RWPE2 (cell line): ENCODE measurements around the gene ANKRD13A.
"Not testable (repeated sequence)": the region's sequence is repeated elsewhere in the genome, so short reads cannot be mapped to it uniquely, and the experiment has no call there.

ENCODE experiments used
- ATAC-seq: fragments of 200-7000 bp; cut with Tn5 transposase; 3 replicates; pipeline ENCODE4 v1.9.1; 2021; ENCODE audit warnings: low read depth
- DNase-seq: peaks from one replicate; pipeline ENCODE4 v3.0.0-alpha.2; 2020; ENCODE audit warnings: low spot score
- H3K27ac ChIP-seq: fragments of 450-650 bp; 2 replicates; pipeline ENCODE4 v1.5.1; 2017; ENCODE audit warnings: mild to moderate bottlenecking; ENCODE audit not compliant: poor library complexity, severe bottlenecking
- H3K27me3 ChIP-seq: fragments of 250-450 bp; sonication (Bioruptor Pico); 2 replicates; pipeline ENCODE4 v1.5.1; 2021; ENCODE audit warnings: mild to moderate bottlenecking, moderate library complexity; ENCODE audit not compliant: insufficient read depth, poor library complexity, severe bottlenecking
- H3K36me3 ChIP-seq: fragments of 250-450 bp; sonication (Bioruptor Pico); 2 replicates; pipeline ENCODE4 v1.5.1; 2020; ENCODE audit warnings: low read depth, mild to moderate bottlenecking, moderate library complexity
- H3K4me1 ChIP-seq: fragments of 250-450 bp; sonication (Bioruptor Pico); 2 replicates; pipeline ENCODE4 v1.5.1; 2021; ENCODE audit warnings: mild to moderate bottlenecking, moderate library complexity; ENCODE audit not compliant: insufficient read depth, poor library complexity, severe bottlenecking
- H3K4me3 ChIP-seq: fragments of 250-450 bp; sonication (Bioruptor Pico); 2 replicates; pipeline ENCODE4 v1.5.1; 2021; ENCODE audit warnings: mild to moderate bottlenecking, moderate library complexity; ENCODE audit not compliant: severe bottlenecking
- H3K9me3 ChIP-seq: fragments of 250-450 bp; sonication (Bioruptor Pico); 2 replicates; pipeline ENCODE4 v1.5.1; 2021; ENCODE audit warnings: mild to moderate bottlenecking, moderate library complexity; ENCODE audit not compliant: severe bottlenecking
- TF ChIP-seq, protein P1 (sequence below): fragments of 450-650 bp; IDR thresholded peaks from one replicate; pipeline ENCODE4 v1.5.1; 2017; ENCODE audit warnings: mild to moderate bottlenecking, moderate library complexity; ENCODE audit not compliant: poor library complexity, severe bottlenecking

The ANKRD13A gene

GRCh38 chr12:110048242-110049027, 49.2 kb downstream of the ANKRD13A start, which contains the start of gene C12orf76:
Gene C12orf76, minus strand, starts transcription at chr12:110048522. Its CDS starts 27 bp downstream, at chr12:110048495.
- DNase-seq = peak; percentile 91
- Histone ChIP-seq H3K27me3 (no peaks in the 10 kb centered on the region), H3K36me3 (no peaks in the 10 kb centered on the region), H3K4me1 (peaks cover 6% of the 10 kb centered on the region), H3K27ac (peak within 1 kb of the TSS; percentile 7), H3K9me3 (no peaks in the 10 kb centered on the region), H3K4me3 (peak within 1 kb of the TSS; percentile 66)
- peak; percentile 99 for ATAC-seq
- TF ChIP-seq, protein P1, sequence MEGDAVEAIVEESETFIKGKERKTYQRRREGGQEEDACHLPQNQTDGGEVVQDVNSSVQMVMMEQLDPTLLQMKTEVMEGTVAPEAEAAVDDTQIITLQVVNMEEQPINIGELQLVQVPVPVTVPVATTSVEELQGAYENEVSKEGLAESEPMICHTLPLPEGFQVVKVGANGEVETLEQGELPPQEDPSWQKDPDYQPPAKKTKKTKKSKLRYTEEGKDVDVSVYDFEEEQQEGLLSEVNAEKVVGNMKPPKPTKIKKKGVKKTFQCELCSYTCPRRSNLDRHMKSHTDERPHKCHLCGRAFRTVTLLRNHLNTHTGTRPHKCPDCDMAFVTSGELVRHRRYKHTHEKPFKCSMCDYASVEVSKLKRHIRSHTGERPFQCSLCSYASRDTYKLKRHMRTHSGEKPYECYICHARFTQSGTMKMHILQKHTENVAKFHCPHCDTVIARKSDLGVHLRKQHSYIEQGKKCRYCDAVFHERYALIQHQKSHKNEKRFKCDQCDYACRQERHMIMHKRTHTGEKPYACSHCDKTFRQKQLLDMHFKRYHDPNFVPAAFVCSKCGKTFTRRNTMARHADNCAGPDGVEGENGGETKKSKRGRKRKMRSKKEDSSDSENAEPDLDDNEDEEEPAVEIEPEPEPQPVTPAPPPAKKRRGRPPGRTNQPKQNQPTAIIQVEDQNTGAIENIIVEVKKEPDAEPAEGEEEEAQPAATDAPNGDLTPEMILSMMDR = no peak

DNA sequence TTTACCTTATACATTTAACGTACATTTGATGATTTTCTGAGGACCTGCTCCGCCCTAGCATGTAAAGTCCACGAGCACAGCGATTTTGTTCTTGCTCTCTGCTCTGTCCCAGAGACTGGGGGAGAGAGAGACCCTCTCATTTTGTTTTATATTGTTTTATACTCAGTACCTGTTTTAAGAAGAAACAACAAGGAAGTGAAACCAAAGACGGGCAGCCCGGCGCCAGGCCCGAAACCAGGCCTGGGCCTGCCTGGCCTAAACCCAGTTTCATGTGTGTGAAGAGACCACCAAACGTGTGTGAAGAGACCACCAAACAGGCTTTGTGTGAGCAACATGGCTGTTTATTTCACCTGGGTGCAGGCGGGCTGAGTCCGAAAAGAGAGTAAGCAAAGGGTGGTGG, 49.8 kb downstream of the ANKRD13A start:
- Histone ChIP-seq H3K27ac (peak overlapping the region; percentile 7), H3K4me3 (peak overlapping the region; percentile 66)
- not testable (repeated sequence) for H3K27me3 ChIP-seq, H3K9me3 ChIP-seq, DNase-seq, H3K36me3 ChIP-seq, ATAC-seq, H3K4me1 ChIP-seq

- not testable (repeated sequence) for DNase-seq, H3K4me1 ChIP-seq, H3K27ac ChIP-seq, H3K4me3 ChIP-seq, H3K27me3 ChIP-seq, ATAC-seq, H3K9me3 ChIP-seq, H3K36me3 ChIP-seq
These were observed 50.4 kb downstream of the ANKRD13A start for GRCh38 chr12:110049666-110050065.

- H3K4me3 ChIP-seq = no peak overlapping the region
- DNase-seq (no peak), ATAC-seq (no peak)
- no peaks in the 10 kb centered on the region for H3K36me3 ChIP-seq
- H3K27me3 ChIP-seq = no peaks in the 10 kb centered on the region
- no peak overlapping the region for H3K27ac ChIP-seq
- TF ChIP-seq, protein P1 = no peak
- H3K9me3 ChIP-seq = no peaks in the 10 kb centered on the region
- H3K4me1 ChIP-seq = peaks cover 8% of the 10 kb centered on the region
These were observed 51.7 kb downstream of the ANKRD13A start for GRCh38 chr12:110050927-110051326.

DNA sequence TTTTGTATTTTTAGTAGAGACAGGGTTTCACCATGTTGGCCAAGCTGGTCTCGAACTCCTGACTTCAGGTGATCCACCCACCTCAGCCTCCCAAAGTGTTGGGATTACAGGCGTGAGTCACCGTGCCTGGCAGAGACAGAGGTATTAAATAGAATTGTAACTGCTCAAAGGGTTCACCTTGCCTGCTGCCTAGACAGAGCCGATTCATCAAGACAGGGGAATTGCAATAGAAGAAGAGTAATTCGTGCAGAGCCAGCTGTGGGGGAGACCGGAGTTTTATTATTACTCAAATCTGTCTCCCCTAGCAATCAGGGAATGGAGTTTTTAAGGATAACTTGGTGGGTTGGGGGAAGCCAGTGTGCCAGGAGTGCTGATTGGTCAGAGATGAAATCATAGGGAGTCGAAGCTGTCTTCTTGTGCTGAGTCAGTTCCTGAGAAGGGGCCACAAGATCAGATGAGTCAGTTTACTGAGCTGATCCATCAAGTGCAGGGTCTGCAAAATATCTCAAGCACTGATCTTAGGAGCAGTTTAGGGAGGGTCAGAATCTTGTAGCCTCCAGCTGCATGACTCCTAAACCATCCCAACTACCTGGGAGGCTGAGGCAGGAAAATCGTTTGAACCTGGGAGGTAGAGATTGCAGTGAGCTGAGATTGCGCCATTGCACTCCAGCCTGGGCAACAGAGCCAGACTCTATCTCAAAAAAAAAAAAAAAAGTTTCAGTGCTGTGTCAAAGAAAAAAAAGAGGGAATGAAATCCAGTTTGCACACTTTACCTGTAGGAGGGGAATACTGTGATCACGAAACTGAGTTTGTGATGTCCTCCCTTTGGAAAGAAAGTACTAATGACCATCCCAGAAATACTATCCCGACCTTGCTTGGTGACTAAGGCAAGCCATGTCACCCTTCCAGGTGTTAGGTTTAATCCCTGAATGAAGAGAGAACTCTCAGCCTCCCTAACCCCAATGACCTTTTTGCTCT, 56.4 kb downstream of the ANKRD13A start:
- peak; percentile 87 for ATAC-seq

GRCh38 chr12:110056643-110057042, 57.4 kb downstream of the ANKRD13A start:
- not testable (repeated sequence) for H3K27me3 ChIP-seq, H3K9me3 ChIP-seq, ATAC-seq, H3K4me3 ChIP-seq, H3K36me3 ChIP-seq, H3K4me1 ChIP-seq, DNase-seq
- H3K27ac ChIP-seq = peak overlapping the region; percentile 76

More for the DNA sequence above, 56.4 kb downstream of the ANKRD13A start:
- H3K4me3 ChIP-seq, H3K9me3 ChIP-seq, H3K4me1 ChIP-seq, H3K27me3 ChIP-seq, H3K36me3 ChIP-seq: not testable (repeated sequence)
- peak overlapping the region; percentile 76 for H3K27ac ChIP-seq
- DNase-seq = peak; percentile 74
